HG02870 (cell line): ENCODE data around the gene PUM1.
"Not testable (repeated sequence)": the region's sequence is repeated elsewhere in the genome, so short reads cannot be mapped to it uniquely, and the experiment has no call there.

Experiments used
- ATAC-seq: cut with Tn5 transposase; IDR thresholded peaks from one replicate; pipeline ENCODE4 v1.9.1; 2021; ENCODE audit warnings: mild to moderate bottlenecking, moderate library complexity; ENCODE audit not compliant: unreplicated experiment

PUM1 gene

GRCh38 chr1:30997463-30998057 lies 68.0 kb downstream of the PUM1 start:
- ATAC-seq, result no peak

- ATAC-seq, result no peak
Measured at GRCh38 chr1:30995990-30996612, 69.4 kb downstream of the PUM1 start.

- ATAC-seq, result no peak
Measured at GRCh38 chr1:30991862-30992606, 73.5 kb downstream of the PUM1 start.

- no peak for ATAC-seq
Measured at GRCh38 chr1:30990591-30990990, 74.9 kb downstream of the PUM1 start.

GRCh38 chr1:30988045-30988444 lies 77.5 kb downstream of the PUM1 start:
- ATAC-seq, result no peak

GRCh38 chr1:30986755-30987154 lies 78.8 kb downstream of the PUM1 start:
- no peak for ATAC-seq

GRCh38 chr1:30984991-30985503 lies 80.5 kb downstream of the PUM1 start:
- no peak for ATAC-seq

- no peak for ATAC-seq
Measured at GRCh38 chr1:30984165-30984889, 81.2 kb downstream of the PUM1 start.

- no peak for ATAC-seq
Measured at GRCh38 chr1:30982937-30983336, 82.6 kb downstream of the PUM1 start.

GRCh38 chr1:30982431-30982830 lies 83.1 kb downstream of the PUM1 start:
- ATAC-seq, result no peak

GRCh38 chr1:30981172-30981571 lies 84.3 kb downstream of the PUM1 start:
- ATAC-seq, result no peak

GRCh38 chr1:30977511-30977910 lies 88.0 kb downstream of the PUM1 start:
- no peak for ATAC-seq

GRCh38 chr1:30977105-30977504 lies 88.4 kb downstream of the PUM1 start:
- no peak for ATAC-seq

- ATAC-seq, result no peak
Measured at GRCh38 chr1:30976143-30976542, 89.4 kb downstream of the PUM1 start.

GRCh38 chr1:30975217-30975616 lies 90.3 kb downstream of the PUM1 start:
- no peak for ATAC-seq

- no peak for ATAC-seq
Measured at GRCh38 chr1:30974536-30974935, 91.0 kb downstream of the PUM1 start.

GRCh38 chr1:30972349-30972748 lies 93.2 kb downstream of the PUM1 start:
- not testable (repeated sequence) for ATAC-seq

GRCh38 chr1:30971496-30971895 lies 94.0 kb downstream of the PUM1 start:
- ATAC-seq, result no peak

- no peak for ATAC-seq
Measured at GRCh38 chr1:30969903-30970302, 95.6 kb downstream of the PUM1 start.

GRCh38 chr1:30968220-30968971 lies 97.1 kb downstream of the PUM1 start:
- no peak for ATAC-seq
